ENCODE measurements around the gene BCAP29.
"Not testable (repeated sequence)": the region's sequence is repeated elsewhere in the genome, so short reads cannot be mapped to it uniquely, and the experiment has no call there.

BCAP29 gene

DNA sequence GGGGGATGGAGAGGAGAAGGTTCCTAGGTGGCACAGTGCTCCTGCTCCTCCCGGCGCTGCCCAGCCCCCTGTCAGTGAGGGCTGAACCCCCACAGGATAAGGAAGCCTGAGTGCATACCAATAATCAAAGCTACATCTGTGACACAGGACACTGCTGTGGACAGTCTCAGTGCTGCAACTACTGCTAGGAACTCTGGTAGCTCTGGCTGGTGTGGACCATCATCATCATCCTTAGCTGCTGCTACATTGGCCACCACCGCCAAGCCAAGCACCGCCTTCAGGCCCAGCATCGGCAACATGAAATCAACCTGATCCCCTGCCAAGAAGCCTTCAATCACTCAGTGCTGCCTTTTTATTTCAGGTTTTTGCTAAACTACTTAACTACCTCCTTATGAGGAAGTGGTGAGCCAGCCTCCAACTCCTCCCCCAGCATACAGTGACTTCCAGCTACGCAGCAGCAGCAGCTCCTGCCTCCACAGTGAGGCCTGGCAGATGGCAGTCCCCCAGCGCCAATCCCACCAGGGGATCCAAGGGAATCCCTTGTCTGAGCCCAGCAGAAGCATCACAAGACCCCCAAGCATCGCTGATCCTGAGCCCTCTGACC is 48.5 kb downstream of the BCAP29 start:
- no peak for DNase-seq

GRCh38 chr7:107630342-107630741 is 50.3 kb downstream of the BCAP29 start:
- DNase-seq, result no peak

DNA sequence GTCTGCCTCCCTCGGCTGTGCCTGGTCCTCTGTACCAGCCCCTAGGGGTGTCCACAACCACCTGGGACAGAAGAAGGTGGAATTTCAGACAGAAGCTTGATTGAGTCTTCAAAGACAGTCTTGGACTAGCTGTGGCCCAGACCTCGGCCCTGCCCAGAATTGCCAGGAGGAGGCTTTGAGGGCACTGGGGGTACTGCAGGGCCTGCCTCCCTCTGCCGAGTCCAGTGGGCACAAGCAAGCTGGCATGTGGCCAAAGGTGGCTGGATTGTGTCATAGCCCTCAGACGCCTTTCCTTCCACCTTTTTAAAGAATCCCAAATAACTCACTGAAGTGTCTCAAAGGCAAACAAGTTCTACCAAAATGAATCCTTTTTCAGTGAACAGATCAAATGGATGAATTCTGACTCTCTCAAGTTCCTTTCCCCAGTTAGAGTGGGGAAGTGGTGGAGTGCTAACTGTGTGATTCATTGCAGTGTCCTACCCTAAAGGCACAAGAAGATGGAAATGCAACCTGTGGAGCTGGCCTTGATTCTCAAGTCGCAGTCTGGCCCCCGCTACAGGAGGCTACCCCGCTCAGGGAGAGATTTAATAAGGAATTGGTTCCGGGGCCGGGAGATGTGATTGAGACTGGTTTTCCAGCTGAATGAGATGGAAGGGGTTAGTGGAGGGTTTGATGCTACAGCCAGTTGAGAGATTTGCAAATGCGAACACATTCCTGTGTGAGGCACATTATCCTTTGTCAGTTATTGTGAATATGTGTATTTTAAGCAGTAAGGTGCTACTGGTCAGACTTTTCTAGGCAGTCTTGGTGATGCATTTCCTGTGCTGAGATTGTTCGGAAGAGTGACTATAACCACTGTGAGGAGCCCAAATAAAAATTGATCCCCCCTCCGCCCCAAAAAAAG is 51.8 kb downstream of the BCAP29 start:
- no peak for DNase-seq

DNA sequence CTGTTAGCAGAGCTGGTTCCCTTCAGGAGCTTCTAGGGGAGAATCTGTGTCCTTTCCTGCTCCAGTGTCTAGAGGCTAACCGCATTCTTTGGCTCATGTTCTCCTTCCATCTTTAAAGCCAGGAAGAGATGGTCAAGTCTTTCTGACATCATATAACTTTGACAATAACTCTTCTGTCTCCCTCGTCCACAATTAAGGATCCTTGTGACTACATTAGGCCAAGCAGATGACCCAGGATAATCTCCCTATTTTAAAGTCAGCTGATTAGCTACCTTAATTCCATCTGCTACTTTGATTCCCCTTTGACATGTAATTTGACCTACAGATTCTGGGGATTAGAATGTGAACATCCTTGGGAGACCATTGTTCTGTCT is 52.4 kb downstream of the BCAP29 start:
- peak; percentile 33 to 64 for DNase-seq

DNA sequence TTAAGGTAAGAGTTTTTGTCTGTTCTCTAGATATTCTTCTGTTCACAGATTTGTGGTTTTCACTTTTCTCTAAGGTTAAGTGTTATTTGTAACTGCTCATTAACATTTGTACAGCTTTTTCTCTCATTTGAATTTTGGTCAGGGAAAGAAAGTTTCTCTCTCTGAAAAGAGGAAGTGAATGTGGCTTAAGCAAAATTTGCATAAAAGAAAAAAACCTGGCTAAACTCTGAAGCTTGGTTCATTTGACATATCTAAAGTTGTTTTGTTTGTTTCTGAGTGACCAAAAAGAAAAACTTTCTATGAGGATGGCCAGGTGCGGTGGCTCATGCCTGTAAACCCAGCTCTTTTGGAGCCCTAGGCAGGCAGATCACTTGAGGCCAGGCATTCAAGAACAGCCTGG is 58.5 kb downstream of the BCAP29 start:
- DNase-seq, result no peak

- not testable (repeated sequence) for DNase-seq
Observed at GRCh38 chr7:107639070-107639469, 59.0 kb downstream of the BCAP29 start.

DNA sequence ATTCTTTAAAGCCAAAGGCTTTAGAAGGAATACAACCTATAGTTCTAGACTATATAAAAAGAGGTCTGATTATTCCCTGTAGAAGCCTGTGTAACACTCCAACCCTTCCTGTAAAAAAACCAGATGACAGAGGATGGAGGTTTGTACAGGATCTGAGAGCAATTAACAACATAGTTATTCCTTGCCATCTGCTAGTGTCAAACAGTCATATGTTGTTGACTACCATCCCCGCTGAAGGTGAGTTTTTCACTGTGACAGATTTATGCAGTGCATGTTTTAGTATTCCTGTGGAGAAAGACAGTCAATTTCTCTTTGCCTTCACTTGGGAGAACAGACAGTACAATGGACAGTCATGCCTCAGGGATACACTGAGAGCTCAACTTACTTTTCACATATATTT is 61.6 kb downstream of the BCAP29 start:
- DNase-seq, result peak; percentile 14 to 73

DNA sequence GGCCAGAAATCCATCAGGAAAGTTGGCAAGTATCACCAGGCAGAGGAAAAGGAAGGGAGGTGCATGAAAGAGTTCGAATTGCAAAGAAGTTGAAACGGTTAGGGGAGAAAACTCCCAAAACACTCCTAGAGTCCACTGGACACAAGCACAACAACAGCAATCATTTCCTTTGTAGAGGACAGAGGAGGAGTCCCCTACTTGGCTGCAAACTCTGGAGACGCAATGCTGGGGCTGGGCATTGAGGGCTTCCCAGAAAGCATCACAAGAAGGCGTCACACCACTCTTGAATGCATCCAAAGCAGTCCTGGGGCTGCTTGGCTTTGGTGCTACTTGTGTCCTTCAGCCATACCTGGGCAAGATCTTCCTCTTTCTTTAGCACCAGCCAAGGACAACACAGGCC is 62.5 kb downstream of the BCAP29 start:
- no peak for DNase-seq

DNA sequence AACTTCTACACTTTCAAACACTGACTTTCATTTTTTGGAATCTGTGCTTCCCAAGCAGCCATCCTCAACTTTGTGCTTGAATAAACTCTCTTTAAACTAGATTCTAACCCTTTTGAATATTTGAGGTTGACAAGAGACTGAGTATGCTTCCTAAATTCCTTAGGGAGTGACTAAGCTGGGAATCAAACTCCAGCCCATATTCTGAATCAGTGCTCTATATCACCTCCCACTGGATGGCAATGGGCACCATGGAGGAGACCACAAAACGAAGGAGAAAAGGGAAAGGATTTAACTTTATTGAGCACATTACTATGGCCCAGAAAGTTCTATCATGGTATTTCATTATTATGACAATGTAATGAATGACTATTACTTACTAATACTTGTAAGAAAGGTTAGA is 63.4 kb downstream of the BCAP29 start:
- DNase-seq, result no peak

GRCh38 chr7:107643938-107644308 is 63.9 kb downstream of the BCAP29 start:
- DNase-seq, result no peak

DNA sequence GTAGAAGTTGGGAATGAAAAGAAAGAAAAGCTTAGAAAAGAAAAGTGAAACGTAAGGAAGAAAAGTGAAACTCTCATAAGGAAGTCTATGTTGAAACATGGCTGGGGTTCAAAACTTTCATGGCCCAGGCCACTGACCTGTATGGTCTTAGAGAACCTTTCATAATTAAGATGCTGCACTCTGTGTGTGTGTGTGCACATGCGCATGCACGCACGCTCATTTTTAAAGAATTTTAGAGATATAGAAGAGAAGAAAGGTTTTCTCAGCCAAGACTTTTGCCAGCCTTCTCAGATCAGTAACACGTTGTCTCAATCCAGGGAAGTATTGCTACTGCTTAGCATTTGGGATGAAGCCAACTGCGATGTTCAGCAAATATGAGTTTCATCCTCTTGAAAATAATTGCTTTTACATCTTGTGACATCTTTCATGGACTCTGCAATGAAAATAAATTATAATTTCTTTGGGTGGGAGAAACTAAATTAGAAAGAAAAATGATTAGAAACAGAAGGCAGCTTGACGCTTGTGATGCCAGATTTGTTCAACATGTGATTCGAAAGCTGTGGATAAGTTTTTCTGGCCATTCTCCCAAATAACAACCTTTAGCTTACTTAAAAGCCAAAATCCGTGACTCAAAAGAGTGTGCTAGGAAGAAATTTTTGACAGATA is 64.4 kb downstream of the BCAP29 start:
- DNase-seq, result no peak

GRCh38 chr7:107652642-107653041 is 72.6 kb downstream of the BCAP29 start:
- DNase-seq, result no peak

GRCh38 chr7:107658467-107658866 is 78.4 kb downstream of the BCAP29 start:
- DNase-seq, result no peak

DNA sequence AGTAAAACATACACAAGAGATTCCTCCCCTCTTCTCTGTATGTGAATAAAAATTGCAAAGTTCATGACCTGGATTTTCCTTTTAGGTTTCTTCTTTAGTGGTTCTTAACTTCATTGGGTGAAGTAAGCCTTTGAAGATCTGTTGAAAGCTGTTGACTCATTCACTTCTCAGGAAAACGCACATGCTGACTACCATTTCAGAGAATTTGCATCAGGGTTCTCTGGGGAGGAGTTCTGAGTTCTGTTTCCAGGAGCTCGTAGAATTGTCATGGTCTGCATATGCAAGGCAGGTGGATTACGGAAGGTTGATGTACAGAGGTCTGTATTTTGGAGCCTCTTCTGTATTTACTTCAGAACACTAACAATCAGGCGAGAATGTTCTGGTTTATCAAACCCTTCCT is 79.6 kb downstream of the BCAP29 start:
- no peak for DNase-seq

DNA sequence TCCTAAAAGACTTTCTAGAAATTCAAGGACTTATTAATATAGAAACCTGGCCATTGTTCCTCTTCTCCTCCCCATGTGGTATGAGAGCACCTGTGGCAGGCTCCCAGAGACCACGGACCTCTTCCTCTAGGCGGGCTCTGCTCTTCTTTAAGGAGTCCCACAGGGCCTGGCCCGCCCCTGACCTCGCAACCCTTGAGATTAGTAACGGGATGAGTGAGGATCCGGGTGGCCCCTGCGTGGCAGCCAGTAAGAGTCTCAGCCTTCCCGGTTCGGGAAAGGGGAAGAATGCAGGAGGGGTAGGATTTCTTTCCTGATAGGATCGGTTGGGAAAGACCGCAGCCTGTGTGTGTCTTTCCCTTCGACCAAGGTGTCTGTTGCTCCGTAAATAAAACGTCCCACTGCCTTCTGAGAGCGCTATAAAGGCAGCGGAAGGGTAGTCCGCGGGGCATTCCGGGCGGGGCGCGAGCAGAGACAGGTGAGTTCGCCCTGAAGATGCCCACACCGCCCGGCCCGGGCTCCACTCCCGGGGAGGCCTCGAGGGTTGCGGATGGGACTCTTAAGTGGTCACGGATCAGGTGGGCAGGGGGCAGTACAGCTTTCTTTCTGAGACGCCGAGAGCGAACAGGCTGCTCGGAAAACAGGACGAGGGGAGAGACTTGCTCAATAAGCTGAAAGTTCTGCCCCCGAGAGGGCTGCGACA is 80.5 kb downstream of the BCAP29 start, which contains the start of gene SLC26A4:
TSS of gene SLC26A4 (plus strand) at position 448 of the 700 bp plus-strand sequence. CDS start 814 bp downstream, outside the sequence.
- DNase-seq, result peak in 1 of 2 experiments; percentile 45

DNA sequence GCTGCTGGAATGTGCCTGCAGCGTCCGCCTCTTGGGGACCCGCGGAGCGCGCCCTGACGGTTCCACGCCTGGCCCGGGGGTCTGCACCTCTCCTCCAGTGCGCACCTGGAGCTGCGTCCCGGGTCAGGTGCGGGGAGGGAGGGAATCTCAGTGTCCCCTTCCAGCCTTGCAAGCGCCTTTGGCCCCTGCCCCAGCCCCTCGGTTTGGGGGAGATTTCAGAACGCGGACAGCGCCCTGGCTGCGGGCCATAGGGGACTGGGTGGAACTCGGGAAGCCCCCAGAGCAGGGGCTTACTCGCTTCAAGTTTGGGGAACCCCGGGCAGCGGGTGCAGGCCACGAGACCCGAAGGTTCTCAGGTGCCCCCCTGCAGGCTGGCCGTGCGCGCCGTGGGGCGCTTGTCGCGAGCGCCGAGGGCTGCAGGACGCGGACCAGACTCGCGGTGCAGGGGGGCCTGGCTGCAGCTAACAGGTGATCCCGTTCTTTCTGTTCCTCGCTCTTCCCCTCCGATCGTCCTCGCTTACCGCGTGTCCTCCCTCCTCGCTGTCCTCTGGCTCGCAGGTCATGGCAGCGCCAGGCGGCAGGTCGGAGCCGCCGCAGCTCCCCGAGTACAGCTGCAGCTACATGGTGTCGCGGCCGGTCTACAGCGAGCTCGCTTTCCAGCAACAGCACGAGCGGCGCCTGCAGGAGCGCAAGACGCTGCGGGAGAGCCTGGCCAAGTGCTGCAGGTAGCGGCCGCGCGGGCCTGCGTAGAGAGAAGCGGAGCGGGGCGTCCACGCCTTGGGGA is 81.2 kb downstream of the BCAP29 start:
- DNase-seq, result peak; percentile 20 to 60

- no peak for DNase-seq
Observed at GRCh38 chr7:107661865-107662379, 81.9 kb downstream of the BCAP29 start.

GRCh38 chr7:107663196-107663595 is 83.2 kb downstream of the BCAP29 start:
- DNase-seq, result peak; percentile 15 to 60

GRCh38 chr7:107666790-107667189 is 86.7 kb downstream of the BCAP29 start:
- no peak for DNase-seq

DNA sequence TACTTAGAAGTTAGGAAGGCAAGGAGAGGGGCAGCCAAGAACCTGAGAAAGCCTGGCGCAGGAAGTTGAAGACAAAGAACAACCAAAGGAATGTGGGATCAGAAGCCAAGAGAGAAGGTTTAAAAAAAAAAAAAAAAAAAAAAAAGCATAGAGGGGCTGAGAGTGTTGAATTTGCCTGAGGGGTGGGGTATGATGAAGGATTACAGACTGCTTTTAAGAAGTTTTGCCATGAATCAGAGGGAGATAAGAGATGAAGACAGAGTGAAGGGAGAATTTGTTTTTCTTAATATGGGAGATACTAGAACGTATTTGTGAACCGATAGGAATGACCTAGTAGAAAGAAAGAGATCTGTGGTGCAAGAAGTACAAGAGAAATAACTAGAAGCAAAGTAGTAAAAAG is 87.3 kb downstream of the BCAP29 start:
- DNase-seq, result no peak

GRCh38 chr7:107668296-107668695 is 88.2 kb downstream of the BCAP29 start:
- no peak for DNase-seq

Data from NCI-H524 (cell line).